HS-5 (cell line): Measurements from ENCODE around the gene GABRB3.

Source experiments
- DNase-seq: peaks from one replicate; pipeline ENCODE4 v3.0.0-alpha.2; 2012; ENCODE audit warnings: low read depth

GABRB3 gene

GRCh38 chr15:26676115-26676514 is 96.8 kb downstream of the GABRB3 start:
- no peak for DNase-seq

- no peak for DNase-seq
Measured at GRCh38 chr15:26674467-26674866, 98.4 kb downstream of the GABRB3 start.

DNA sequence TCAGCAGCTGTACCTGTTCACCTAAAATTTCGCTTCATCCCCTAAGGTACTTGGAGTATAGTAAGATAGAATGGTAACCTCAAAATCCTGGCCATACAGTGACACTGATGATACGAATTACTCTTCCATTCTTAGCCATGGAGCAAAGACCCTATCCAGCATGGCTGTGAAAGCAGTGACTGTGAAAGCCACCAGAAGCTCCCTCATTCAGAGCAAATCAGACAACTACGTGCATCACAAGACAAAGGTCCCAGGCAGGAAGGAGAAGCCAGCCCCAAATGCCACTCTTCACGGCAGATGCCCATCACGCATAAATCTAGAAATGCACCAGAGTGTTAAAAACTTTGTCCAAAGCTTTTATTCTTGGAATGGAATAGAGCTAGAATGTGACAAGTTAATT is 99.4 kb downstream of the GABRB3 start:
- DNase-seq: no peak

GRCh38 chr15:26670116-26670515 is 102.8 kb downstream of the GABRB3 start:
- DNase-seq: no peak

DNA sequence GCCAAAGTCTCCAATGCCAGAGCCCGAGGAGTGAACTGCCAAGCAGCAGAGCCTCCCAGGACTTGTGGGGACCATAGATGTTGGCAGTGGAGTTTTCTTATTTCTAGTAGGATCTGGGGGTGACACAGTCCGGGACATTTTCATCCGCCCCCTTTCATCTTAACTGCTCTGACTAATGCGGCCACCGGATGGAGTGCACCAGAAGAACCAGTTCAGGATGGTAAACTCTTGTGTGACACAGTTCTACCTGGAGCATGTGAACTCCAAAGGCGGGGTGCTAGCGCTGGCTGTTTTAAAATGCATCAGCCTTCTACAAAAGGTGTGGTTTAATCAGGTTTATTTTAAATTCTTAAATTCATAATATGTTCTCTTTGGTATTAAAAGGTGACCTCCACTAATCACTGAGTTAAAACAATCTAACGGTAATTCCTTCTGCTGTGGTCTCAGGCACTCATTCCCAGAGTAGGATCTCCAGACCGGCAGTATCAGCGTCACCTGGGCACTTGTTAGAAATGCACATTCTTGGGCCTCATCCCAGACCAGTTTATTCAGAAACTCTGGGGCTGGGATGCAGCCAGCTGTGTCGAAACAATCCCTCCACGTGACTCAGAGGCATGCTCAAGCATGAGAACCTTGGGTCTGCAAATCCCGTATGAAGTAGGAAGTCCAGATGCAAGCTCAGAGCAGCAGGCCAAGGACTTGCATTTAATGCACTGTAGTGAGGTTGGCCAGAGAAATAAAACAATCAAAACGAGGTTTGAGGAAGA is 105.5 kb downstream of the GABRB3 start:
- no peak for DNase-seq

DNA sequence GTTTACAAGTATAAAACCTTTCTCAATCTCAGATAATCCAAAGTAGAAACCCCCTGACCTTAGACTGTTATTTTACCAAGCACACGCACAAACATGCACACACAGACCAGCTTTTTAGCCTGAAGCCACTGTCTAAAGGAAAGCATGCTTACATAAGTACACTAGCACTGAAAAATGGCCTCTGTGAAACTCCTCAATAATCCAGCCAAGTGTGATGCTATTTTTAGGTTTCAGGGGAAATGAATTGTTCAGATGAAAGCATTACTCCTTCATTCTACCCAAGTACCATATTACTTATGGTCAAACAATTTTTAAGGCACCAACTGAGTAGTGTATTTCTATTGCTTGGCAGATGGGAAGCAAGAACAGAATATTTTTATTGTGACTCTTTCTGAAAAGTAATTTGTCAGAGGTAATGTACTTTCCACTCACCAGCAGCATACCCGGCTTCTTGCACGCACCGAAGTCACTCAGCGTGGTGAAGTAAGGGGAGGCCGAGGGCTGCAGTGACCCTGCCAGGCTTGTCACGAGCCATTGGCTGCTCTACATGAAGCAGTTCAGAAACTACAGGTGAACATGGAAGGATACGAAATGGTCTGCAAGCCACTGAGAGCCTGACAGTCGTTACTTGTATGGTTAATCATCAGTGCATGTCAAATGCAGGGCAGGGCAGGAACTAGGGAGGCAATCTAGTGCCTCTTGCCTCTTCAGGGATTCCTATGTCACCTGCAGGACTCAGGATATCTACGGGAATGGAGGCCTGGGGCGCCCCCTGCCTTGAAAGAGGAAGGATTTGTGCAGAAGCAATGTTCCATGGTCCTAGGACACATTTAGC is 106.7 kb downstream of the GABRB3 start:
- DNase-seq: no peak

GRCh38 chr15:26662283-26662682 is 110.6 kb downstream of the GABRB3 start:
- no peak for DNase-seq

DNA sequence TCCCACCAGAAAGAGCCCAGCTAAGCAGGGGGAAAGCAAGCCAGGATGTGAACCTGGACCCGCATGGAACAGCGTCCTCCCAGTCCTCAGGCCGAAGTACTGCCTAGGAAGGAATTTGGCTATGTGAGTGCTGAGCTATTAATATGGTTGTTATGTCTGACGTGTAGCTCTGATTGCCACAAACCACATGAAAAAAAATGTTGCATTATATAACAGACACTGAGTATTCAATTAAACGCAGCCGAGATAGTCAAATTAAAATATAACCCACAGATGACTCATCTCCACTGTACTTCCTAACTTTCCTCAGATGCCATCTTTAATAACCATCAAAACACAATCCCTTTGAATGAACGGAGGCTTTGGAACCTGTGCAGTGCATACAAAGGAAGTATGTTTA is 111.1 kb downstream of the GABRB3 start:
- DNase-seq: no peak

GRCh38 chr15:26661107-26661506 is 111.8 kb downstream of the GABRB3 start:
- no peak for DNase-seq

DNA sequence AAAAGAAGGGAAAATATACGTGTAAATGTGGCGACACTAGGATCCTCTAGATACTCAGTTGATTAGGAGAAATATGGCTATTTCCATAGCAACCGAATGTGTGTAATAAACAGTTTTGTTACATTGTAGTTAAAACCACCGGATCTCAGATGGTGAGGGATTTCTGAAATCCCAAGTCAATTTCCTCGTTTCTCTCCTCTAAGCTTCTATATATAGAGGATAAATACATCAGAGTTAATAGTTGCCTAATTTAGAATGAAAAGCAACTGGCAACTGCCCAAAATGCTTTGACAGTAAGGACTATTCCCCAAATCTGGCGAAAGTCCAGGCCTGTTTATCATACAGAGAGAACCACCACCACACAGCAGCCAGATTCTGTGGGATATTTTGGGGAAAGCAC is 112.6 kb downstream of the GABRB3 start:
- no peak for DNase-seq

DNA sequence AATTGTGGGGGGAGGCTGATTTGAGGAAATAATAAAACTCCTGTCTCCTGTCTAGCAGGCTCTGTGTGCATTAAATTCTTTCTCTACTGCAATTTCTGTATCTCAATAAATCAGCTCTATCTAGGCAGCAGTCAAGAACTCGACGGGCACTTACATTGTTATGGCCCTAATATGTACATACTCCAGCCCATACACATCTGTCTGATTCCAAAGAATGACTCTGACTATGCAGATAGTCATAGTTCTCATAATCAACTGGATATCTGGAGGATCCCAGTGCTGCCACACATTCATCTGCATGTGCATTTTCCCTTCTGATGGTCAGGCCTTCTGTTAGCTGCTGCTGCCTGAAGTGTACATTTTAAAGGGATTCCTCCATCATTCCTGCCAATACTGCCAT is 114.6 kb downstream of the GABRB3 start:
- no peak for DNase-seq

GRCh38 chr15:26656080-26656479 is 116.8 kb downstream of the GABRB3 start:
- no peak for DNase-seq

- no peak for DNase-seq
Measured at GRCh38 chr15:26651909-26652308, 121.0 kb downstream of the GABRB3 start.

DNA sequence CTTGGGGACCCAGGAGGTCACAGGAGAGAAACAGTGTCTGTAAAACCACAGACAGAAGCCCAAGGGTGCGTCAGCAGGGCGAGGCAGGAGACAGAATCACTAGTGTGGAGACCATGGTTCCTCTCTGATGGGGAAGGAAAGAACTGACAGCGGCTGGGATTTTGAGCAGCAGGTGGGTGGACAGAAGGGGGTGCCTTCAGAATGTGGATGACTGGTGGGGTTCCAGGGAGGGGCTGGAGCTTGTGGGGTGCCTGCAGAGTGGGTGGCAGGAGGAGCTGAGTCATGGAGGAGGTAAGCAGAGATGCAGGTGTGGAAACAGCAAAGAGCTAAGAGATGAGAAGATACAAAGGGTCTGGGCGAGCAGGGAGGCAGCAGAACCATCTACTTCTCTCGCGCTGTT is 124.2 kb downstream of the GABRB3 start:
- no peak for DNase-seq

DNA sequence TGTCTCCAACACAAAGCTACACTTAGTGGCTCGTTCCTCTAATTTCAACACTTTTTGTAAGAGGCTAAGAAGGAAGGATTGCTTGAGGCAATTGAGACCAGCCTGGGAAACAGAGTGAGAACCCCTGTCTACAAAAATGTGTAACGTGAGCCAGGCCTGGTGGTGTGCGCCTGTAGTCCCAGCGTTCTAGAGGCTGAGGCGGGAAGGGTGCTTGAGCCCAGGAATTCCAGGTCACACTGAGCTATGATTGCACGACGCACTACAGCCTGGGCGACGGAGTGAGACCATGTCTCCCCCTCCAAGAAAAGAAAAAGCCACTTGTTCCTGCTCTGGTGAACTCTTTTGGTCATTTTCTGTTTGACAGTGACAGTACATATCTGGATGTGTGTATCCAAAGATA is 127.9 kb downstream of the GABRB3 start:
- DNase-seq: no peak

- DNase-seq: no peak
Measured at GRCh38 chr15:26641144-26641543, 131.7 kb downstream of the GABRB3 start.

GRCh38 chr15:26640601-26641000 is 132.3 kb downstream of the GABRB3 start:
- DNase-seq: no peak

GRCh38 chr15:26639966-26640365 is 132.9 kb downstream of the GABRB3 start:
- DNase-seq: no peak

- DNase-seq: no peak
Measured at GRCh38 chr15:26635614-26636013, 137.3 kb downstream of the GABRB3 start.

- DNase-seq: no peak
Measured at GRCh38 chr15:26635105-26635504, 137.8 kb downstream of the GABRB3 start.

GRCh38 chr15:26634319-26634718 is 138.5 kb downstream of the GABRB3 start:
- DNase-seq: no peak

DNA sequence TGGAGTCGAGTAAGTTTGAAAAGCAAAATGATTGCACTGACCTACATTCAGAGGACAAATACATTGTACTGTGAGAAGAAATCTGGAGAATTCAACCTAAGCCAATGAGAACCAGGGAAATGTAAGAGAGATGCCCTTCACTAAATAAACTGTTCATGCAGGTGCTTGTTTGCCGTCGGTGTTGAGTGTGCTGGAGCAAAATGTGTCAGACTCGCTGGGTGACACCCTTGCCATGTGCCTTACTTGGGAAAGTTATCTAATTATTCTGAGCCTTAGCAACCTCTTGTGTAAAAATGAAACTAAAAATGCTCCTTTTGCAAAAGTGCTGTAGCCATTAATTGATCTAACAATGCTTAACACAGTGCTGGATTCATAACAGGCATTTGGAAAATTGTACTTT is 140.4 kb downstream of the GABRB3 start:
- DNase-seq: no peak

DNA sequence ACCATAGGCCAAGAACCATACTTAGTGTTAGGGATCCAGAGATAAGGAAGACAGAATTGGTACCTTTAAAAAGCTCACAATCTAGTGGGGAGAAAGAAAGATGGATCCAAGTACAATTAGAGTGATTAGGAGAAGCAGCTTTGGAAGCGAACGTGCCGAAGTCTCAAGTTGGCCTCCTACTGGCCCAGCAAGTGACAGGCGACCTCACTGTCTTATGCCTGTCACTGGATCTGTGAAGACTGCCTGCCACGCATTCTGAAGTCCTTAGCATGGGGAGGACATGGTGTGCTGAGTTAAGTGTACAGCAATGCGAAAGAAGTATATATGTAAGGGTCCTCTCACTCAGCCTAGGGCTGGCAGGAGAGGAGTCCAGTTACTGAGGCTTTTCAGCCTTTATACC is 141.0 kb downstream of the GABRB3 start:
- no peak for DNase-seq

DNA sequence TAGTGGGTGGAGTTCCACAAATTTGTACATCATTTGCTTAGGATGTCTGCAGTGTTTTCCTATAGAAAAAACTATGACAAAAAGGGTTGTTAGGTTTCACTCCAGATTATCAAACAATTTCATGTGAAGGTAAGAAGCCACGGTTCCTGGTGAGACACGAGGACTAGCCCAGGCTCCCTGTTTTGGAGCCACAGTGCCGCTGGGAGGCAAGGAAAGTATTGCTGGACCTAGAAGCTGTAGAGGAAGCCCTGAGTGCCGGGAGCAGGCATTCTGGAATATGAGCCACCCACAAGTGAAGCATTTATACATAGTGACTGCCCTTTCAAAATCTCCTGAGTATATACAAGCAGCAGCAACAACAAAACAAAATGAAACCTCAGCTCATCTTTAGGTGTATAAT is 142.0 kb downstream of the GABRB3 start:
- DNase-seq: no peak
